ENCODE data around the gene MAGEB17.

MAGEB17 gene

GRCh38 chrX:16208601-16209000 is 41.3 kb downstream of the MAGEB17 start:
- no peak for DNase-seq (ENCODE audit: low read depth in 2 of 2)

GRCh38 chrX:16210061-16210460 is 42.8 kb downstream of the MAGEB17 start:
- DNase-seq (ENCODE audit: low read depth in 2 of 2): no peak

DNA sequence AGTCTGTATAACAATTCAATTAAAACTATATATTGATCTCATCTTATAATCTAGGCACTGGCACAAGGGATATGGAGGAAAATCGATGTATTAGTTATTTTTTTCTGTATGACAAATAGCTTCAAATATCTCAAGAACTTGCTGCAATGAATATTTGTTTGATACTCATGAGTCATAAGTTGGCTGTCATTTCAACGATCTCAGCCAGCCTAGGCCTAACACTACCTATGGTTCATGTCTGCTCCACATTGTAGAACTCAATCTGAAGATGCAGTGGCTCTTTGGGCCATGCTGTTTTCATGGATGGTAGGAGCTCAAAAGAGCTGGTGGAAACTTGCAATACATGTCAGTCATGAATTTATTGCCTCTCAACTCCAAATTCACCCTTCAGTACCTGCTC is 44.7 kb downstream of the MAGEB17 start:
- DNase-seq (ENCODE audit: low read depth in 2 of 2): no peak

DNA sequence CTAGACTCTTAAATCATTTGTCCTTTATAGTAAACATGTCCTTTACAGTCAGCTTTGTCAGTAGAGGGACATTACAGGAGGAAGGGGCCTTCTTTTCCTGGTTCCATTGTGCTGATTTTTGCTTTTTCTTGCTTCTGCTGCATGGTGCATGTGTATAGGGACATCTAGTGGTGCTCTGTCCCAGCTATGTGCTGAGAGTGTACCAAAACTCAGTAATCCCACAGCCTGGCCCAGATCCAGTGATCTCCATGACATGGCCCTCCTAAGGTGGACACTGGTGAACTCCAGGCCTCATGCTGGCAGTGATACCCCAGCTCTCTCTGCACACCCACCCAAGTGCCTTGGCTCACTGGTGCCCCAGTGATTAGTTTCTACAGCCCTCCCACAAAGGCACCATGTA is 45.2 kb downstream of the MAGEB17 start:
- DNase-seq (ENCODE audit: low read depth in 2 of 2): no peak

- DNase-seq (ENCODE audit: low read depth in 2 of 2): no peak
These were observed 46.7 kb downstream of the MAGEB17 start for GRCh38 chrX:16213961-16214360.

DNA sequence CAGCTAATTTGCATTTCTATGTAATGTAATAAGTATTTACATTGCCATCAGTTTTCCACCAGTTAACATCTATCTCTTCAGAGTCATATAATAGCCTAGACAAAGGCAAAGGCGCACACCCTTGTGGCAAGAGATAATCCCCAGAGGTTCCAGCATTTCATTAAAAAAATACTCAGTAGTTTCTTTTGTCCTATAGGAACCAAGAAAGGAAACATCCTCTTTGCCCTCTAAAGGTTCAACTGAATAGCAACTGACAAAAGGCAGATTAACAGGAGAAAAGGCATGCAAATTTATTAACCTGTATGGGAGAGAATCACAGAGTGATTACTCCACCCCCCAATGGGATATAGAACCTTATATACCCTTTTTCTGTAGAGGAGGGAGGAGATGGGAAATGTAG is 48.4 kb downstream of the MAGEB17 start:
- no peak for DNase-seq (ENCODE audit: low read depth in 2 of 2)

Measured in activated CD8-positive, alpha-beta memory T cell treated with anti-CD3 and anti-CD28 coated beads for 4 hours (primary cell).